Measurements from ENCODE around the gene KCNC3. TPM values are rescaled to one million over a fixed set of nuclear protein-coding genes. Genes with fewer than 3 reads are reported as not detected.
"Not testable (repeated sequence)": the region's sequence is repeated elsewhere in the genome, so short reads cannot be mapped to it uniquely, and the experiment has no call there.

KCNC3 gene
- total RNA-seq, 1 donor from 2014 or later, result not detected

DNA sequence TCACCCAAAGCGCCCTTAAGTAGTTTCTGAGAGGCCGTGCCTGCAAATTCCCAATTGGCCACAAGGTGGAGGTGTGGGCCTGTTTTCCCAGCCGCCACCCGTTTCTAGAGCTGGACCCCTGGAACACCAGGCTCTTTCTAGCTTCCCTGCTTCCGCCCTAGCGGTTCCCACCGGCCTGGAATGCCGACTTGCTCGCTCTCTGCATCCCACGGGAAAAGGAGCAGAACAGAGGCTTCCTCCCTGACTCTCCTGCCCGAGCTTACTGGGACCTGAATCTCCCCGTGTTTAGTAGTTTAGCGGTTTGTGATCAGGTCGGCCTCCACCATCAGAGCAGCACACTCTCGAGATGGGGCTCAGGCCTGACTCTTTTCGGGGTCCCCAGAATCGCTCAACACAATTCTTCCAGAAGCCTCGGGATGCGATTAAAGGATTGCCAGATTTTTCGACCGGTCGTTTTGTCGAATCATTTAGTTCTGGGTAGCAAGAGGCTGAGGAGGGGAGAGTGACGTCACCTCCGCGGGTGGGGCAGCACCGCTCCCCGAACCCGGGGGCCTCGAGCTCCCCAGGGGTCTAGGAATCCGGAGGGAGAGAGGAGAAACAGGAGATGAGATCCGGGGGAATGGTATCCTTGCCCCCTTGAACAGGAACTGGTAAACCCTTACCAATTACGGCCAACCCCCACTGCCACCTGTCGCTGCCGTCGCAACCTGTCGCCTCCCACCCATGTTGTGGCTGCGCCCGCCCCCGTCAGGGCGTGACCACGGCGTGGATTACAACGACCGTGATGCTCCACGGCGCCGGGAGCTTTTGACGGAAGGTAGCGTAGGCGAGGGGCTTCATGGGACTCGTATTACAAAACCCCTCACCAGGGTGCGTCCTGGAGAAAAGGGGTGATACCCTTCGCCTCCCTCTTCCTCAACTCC, 28.3 kb upstream of the KCNC3 start:
- FAIRE-seq (no peak), DNase-seq (ENCODE audit: low read depth) (peak; percentile 30)
- H3K4me3 ChIP-seq (ENCODE audit: low read depth, low read length), result peak overlapping the region; percentile 3
- H3K27me3 ChIP-seq (ENCODE audit: control insufficient read depth, insufficient read depth, low read length), result no peaks in the 10 kb centered on the region
- no peaks in the 10 kb centered on the region for H3K36me3 ChIP-seq (ENCODE audit: control insufficient read depth, insufficient read depth, low read length)
- TF ChIP-seq CTCF (IDR thresholded peaks at IDR 0.05; ENCODE audit: insufficient read depth, low read length, severe bottlenecking), result peak; percentile 88

DNA sequence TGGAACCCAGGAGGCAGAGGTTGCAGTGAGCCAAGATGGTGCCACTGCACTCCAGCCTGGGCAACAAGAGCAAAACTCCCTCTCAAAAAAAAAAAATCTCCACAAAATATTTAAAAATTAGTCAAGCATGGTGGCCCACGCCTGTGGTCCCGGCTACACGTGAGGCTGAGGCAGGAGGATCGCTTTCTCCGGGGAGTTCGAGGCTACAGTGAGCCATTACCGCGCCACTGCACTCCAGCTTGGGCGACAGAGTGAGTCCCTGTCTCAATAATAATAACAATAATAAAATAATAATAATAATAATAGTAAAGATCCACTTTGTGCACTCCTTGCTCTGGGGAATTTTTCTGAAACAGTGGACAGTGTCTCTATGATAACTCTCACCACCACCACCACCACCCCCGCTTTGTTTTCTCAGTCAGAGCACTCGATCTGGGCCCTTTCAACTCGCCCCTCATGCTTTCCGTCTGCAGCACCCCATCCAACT, 27.6 kb upstream of the KCNC3 start:
- FAIRE-seq (no peak), DNase-seq (ENCODE audit: low read depth) (no peak)
- Histone ChIP-seq H3K36me3 (ENCODE audit: control insufficient read depth, insufficient read depth, low read length) (no peaks in the 10 kb centered on the region), H3K4me3 (ENCODE audit: low read depth, low read length) (no peak overlapping the region), H3K27me3 (ENCODE audit: control insufficient read depth, insufficient read depth, low read length) (no peaks in the 10 kb centered on the region)
- no peak for TF ChIP-seq CTCF (IDR thresholded peaks at IDR 0.05; ENCODE audit: insufficient read depth, low read length, severe bottlenecking)

DNA sequence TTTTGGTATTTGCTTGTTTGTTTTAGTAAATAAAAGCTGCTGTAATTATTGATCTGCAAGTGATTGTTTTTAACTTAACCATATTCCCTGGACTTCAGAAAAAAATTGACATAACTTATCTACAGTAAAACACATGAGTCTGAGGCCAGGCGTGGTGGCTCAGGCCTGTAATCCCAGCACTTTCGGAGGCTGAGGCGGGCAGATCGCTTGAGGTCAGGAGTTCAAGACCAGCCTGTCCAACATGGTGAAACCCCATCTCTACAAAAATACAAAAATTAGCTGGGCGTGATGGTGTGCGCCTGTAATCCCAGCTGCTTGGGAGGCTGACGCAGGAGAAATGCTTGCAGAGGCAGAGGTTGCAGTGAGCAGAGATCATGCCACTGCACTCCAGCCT, 24.3 kb upstream of the KCNC3 start:
- DNase-seq (ENCODE audit: low read depth); H3K4me3 ChIP-seq (ENCODE audit: low read depth, low read length); H3K36me3 ChIP-seq (ENCODE audit: control insufficient read depth, insufficient read depth, low read length); H3K27me3 ChIP-seq (ENCODE audit: control insufficient read depth, insufficient read depth, low read length); FAIRE-seq: not testable (repeated sequence)

- Histone ChIP-seq H3K36me3 (ENCODE audit: control insufficient read depth, insufficient read depth, low read length) (no peaks in the 10 kb centered on the region), H3K27me3 (ENCODE audit: control insufficient read depth, insufficient read depth, low read length) (no peaks in the 10 kb centered on the region), H3K4me3 (ENCODE audit: low read depth, low read length) (no peak overlapping the region)
- DNase-seq (ENCODE audit: low read depth) (no peak), FAIRE-seq (no peak)
- no peak for TF ChIP-seq CTCF (IDR thresholded peaks at IDR 0.05; ENCODE audit: insufficient read depth, low read length, severe bottlenecking)
Observed at GRCh38 chr19:50352242-50352641, 23.1 kb upstream of the KCNC3 start.

DNA sequence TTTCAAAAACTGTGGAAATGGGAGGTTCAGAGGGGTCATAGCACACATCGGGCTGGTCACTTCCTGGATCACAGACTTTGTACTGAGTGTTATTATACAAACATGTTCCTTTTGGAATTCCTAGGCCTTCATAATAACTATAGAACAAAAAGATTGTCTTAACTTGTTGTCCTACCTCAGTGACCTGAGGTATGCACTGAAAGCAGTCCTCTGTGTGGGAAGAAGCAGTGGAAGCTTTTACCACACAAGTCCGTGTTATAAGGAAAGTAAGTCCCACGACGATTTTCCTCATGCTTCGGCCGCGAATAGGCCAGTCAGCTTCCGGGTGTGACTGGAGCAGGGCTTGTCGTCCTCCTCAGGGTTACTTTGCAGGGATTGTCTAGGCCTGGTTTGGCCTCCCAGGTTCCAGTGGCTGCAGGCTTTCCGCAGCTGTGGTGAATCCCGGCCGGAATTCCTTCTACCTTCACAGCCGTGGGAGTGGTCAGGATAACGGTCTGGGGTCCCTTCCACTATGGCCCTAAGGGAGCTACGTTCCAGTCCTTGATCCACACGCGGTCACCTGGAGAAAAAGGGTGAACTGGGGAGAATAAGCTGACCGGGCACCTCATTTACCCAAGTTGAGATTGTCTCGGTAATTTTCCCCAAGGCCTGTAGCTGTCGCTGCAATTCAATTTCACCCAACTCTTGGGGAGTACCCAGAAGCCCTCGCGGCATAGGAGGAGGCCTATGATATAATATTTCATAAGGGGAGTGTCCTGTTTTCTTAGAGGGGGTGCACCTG, 20.3 kb upstream of the KCNC3 start:
- H3K27me3 ChIP-seq (ENCODE audit: control insufficient read depth, insufficient read depth, low read length), result no peaks in the 10 kb centered on the region
- DNase-seq (ENCODE audit: low read depth) (no peak), FAIRE-seq (no peak)
- peak; percentile 29 for TF ChIP-seq CTCF (IDR thresholded peaks at IDR 0.05; ENCODE audit: insufficient read depth, low read length, severe bottlenecking)
- H3K36me3 ChIP-seq (ENCODE audit: control insufficient read depth, insufficient read depth, low read length), result no peaks in the 10 kb centered on the region
- H3K4me3 ChIP-seq (ENCODE audit: low read depth, low read length), result no peak overlapping the region

GRCh38 chr19:50347089-50347581, 18.0 kb upstream of the KCNC3 start:
- H3K36me3 ChIP-seq (ENCODE audit: control insufficient read depth, insufficient read depth, low read length); FAIRE-seq; H3K27me3 ChIP-seq (ENCODE audit: control insufficient read depth, insufficient read depth, low read length); H3K4me3 ChIP-seq (ENCODE audit: low read depth, low read length); DNase-seq (ENCODE audit: low read depth): not testable (repeated sequence)
